ENCODE measurements around the gene PPP4C. TPM values are rescaled to one million over a fixed set of nuclear protein-coding genes. Genes with fewer than 3 reads are reported as not detected.

Gene PPP4C
- polyA plus RNA-seq, 1 donor from 2014 or later, result 173 TPM

DNA sequence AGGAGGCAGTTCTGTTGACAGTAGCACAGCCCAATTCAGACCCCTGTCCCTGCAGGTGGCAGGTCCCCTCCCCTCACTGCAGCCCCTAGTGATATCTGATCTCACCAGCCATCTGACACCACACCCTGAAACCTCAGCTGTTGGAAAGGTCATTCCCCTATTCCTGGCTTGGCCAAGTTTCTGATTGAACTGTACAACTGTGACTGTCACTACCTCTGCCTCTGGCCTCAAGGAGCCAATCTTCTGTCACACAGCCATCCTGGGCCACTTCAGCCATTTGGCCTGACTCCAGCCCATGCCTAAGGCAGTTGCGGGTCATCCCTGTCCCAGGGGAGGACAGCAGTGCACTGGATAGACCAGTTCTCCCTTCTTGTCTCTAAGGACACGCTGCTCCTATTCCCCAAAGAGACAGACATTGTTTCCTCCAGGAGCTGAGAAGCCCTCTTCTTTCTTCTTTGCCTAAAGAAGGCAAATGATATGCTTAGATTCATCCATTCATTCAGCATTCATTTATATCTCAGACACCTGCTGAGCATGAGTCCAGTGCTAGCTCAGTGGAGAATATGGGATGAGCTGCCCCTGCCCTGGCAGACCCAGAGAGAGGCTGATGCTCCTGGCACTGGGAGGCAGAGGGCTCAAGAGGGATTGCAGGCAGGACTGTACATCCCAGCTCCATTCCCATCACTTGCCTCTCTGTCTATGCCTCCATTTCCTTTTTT is 14.8 kb upstream of the PPP4C start:
- Histone ChIP-seq H3K4me3 (ENCODE audit: low read length) (no peak overlapping the region), H3K27me3 (ENCODE audit: insufficient read depth, low read depth, low read length) (no peaks in the 10 kb centered on the region), H3K9ac (ENCODE audit: low read length) (no peak overlapping the region), H3K9me3 (ENCODE audit: low read length) (no peaks in the 10 kb centered on the region), H3F3A (ENCODE audit: insufficient read depth, low read length, poor library complexity, severe bottlenecking) (no peaks in the 10 kb centered on the region), H3K36me3 (ENCODE audit: insufficient read depth, low read length) (no peaks in the 10 kb centered on the region), H3K79me2 (replicated peaks; ENCODE audit: insufficient read depth, low read length) (no peaks in the 10 kb centered on the region), H3K9me2 (ENCODE audit: insufficient read depth, low read length) (no peaks in the 10 kb centered on the region), H4K20me1 (ENCODE audit: insufficient read depth) (no peaks in the 10 kb centered on the region), H3K27ac (ENCODE audit: low read length) (no peak overlapping the region), H3K4me2 (ENCODE audit: low read length) (no peak overlapping the region), H2AFZ (ENCODE audit: low read depth, low read length) (no peak overlapping the region)
- TF ChIP-seq TAF1 (IDR thresholded peaks at IDR 0.05; ENCODE audit: low read depth) (no peak), POLR2AphosphoS5 (IDR thresholded peaks at IDR 0.05) (no peak), SMC3 (conservative IDR thresholded peaks at IDR 0.05; ENCODE audit: poor library complexity) (no peak), EP300 (conservative IDR thresholded peaks at IDR 0.05; ENCODE audit: poor library complexity, severe bottlenecking) (no peak), EZH2 (IDR thresholded peaks at IDR 0.05; ENCODE audit: borderline replicate concordance, insufficient read depth, low read length, poor library complexity, severe bottlenecking) (no peak), MXI1 (conservative IDR thresholded peaks at IDR 0.05; ENCODE audit: poor library complexity, severe bottlenecking) (no peak), RAD21 (conservative IDR thresholded peaks at IDR 0.05) (no peak)
- TF ChIP-seq, protein P1, sequence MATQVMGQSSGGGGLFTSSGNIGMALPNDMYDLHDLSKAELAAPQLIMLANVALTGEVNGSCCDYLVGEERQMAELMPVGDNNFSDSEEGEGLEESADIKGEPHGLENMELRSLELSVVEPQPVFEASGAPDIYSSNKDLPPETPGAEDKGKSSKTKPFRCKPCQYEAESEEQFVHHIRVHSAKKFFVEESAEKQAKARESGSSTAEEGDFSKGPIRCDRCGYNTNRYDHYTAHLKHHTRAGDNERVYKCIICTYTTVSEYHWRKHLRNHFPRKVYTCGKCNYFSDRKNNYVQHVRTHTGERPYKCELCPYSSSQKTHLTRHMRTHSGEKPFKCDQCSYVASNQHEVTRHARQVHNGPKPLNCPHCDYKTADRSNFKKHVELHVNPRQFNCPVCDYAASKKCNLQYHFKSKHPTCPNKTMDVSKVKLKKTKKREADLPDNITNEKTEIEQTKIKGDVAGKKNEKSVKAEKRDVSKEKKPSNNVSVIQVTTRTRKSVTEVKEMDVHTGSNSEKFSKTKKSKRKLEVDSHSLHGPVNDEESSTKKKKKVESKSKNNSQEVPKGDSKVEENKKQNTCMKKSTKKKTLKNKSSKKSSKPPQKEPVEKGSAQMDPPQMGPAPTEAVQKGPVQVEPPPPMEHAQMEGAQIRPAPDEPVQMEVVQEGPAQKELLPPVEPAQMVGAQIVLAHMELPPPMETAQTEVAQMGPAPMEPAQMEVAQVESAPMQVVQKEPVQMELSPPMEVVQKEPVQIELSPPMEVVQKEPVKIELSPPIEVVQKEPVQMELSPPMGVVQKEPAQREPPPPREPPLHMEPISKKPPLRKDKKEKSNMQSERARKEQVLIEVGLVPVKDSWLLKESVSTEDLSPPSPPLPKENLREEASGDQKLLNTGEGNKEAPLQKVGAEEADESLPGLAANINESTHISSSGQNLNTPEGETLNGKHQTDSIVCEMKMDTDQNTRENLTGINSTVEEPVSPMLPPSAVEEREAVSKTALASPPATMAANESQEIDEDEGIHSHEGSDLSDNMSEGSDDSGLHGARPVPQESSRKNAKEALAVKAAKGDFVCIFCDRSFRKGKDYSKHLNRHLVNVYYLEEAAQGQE (IDR thresholded peaks at IDR 0.05; ENCODE audit: borderline replicate concordance), result no peak
- TF ChIP-seq, protein P2, sequence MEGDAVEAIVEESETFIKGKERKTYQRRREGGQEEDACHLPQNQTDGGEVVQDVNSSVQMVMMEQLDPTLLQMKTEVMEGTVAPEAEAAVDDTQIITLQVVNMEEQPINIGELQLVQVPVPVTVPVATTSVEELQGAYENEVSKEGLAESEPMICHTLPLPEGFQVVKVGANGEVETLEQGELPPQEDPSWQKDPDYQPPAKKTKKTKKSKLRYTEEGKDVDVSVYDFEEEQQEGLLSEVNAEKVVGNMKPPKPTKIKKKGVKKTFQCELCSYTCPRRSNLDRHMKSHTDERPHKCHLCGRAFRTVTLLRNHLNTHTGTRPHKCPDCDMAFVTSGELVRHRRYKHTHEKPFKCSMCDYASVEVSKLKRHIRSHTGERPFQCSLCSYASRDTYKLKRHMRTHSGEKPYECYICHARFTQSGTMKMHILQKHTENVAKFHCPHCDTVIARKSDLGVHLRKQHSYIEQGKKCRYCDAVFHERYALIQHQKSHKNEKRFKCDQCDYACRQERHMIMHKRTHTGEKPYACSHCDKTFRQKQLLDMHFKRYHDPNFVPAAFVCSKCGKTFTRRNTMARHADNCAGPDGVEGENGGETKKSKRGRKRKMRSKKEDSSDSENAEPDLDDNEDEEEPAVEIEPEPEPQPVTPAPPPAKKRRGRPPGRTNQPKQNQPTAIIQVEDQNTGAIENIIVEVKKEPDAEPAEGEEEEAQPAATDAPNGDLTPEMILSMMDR (IDR thresholded peaks at IDR 0.05; ENCODE audit: poor library complexity, severe bottlenecking), result no peak

DNA sequence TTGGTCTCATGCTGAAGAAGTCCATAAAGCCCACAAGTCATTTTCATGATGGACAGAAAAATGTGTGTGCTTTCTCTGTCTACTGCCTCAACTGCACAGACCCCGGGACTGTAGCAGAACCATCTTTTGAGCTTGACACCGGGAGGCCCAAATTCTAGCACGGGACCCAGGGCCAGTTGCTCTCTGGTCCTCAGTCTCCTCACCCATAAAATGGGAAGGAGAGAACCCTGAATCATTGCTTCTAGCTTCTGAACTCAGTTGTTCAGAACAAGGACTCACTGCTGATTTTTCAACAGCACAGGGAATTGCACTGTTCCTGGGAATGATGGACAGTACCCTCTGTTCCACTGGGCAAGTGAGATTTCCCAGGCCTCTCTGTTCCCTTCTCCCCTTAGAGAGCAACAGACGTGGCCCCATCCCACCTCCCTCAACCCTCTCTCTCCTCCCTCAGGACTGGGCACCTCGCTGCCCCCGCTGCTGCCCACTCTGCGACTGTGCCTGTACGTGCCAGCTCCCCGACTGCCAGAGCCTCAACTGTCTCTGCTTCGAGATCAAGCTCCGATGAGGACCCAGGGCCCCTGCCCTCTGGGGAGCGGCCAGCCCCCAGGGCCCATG is 12.4 kb upstream of the PPP4C start:
- TF ChIP-seq POLR2AphosphoS5 (IDR thresholded peaks at IDR 0.05), result no peak
- TF ChIP-seq MXI1 (conservative IDR thresholded peaks at IDR 0.05; ENCODE audit: poor library complexity, severe bottlenecking), result no peak
- H3K4me2 ChIP-seq (ENCODE audit: low read length), result peak overlapping the region; percentile 83
- H3K4me3 ChIP-seq (ENCODE audit: low read length), result peak overlapping the region; percentile 97
- no peaks in the 10 kb centered on the region for H3K36me3 ChIP-seq (ENCODE audit: insufficient read depth, low read length)
- H3K27me3 ChIP-seq (ENCODE audit: insufficient read depth, low read depth, low read length), result no peaks in the 10 kb centered on the region
- H3K9ac ChIP-seq (ENCODE audit: low read length), result peak overlapping the region; percentile 95
- H3K9me2 ChIP-seq (ENCODE audit: insufficient read depth, low read length), result no peaks in the 10 kb centered on the region
- H3K79me2 ChIP-seq (replicated peaks; ENCODE audit: insufficient read depth, low read length), result peaks cover 11% of the 10 kb centered on the region
- no peaks in the 10 kb centered on the region for H4K20me1 ChIP-seq (ENCODE audit: insufficient read depth)
- H3K9me3 ChIP-seq (ENCODE audit: low read length), result no peaks in the 10 kb centered on the region
- peak overlapping the region; percentile 94 for H3K27ac ChIP-seq (ENCODE audit: low read length)
- no peak overlapping the region for H2AFZ ChIP-seq (ENCODE audit: low read depth, low read length)
- no peaks in the 10 kb centered on the region for H3F3A ChIP-seq (ENCODE audit: insufficient read depth, low read length, poor library complexity, severe bottlenecking)

Data from neural cell (in vitro differentiated cells).